ENCODE measurements around the gene SCMH1.

- TF ChIP-seq EP300 (IDR thresholded peaks at IDR 0.05) (no peak), CTCF (IDR thresholded peaks at IDR 0.05) (peak in 5 of 6 experiments; percentile 22 to 67 (median 46)), POLR2A (IDR thresholded peaks at IDR 0.05) (no peak), POLR2AphosphoS5 (IDR thresholded peaks at IDR 0.05) (no peak)
Observed at GRCh38 chr1:41122851-41123518, 119.1 kb downstream of the SCMH1 start.

All from upper lobe of left lung (tissue), 4 donors.